GM12878 (cell line): ENCODE results near the gene BNIP2. TPM values are rescaled to one million over a fixed set of nuclear protein-coding genes. Genes with fewer than 3 reads are reported as not detected.

Experiments used
- ATAC-seq: fragments of 200-7000 bp; cut with Tn5 transposase; 3 replicates; pipeline ENCODE4 v1.9.1; 2020; ENCODE audit warnings: mild to moderate bottlenecking, moderate library complexity
- BruUV-seq: library from RNA; stranded (reverse); fragments of 400-500 nt; replicated peaks from 2 replicates; lab custom pipeline; 2021; lab: Mats Ljungman, UMichigan
- CTCF ChIA-PET: fragments of 300-600 bp; sonication (Branson Sonifier 250); formaldehyde crosslinking; extraction: SDS; loops from one replicate; lab custom pipeline; 2021; ENCODE audit warnings: inconsistent platforms; lab: Yijun Ruan, JAX
- POLR2A ChIA-PET: fragments of 350-600 bp; formaldehyde crosslinking; extraction: SDS; loops from one replicate; lab custom pipeline; 2021; ENCODE audit warnings: inconsistent platforms; lab: Charles Lee
- RAD21 ChIA-PET: fragments of 300-600 bp; sonication (Branson Sonifier 250); formaldehyde crosslinking; loops from one replicate; lab custom pipeline; 2023; ENCODE audit warnings: antibody characterized with exemption; ENCODE audit not compliant: unreplicated experiment; lab: Charles Lee
- SMC1A ChIA-PET: fragments of 300-600 bp; sonication (Branson Sonifier 250); formaldehyde crosslinking; loops from one replicate; lab custom pipeline; 2023; ENCODE audit not compliant: unreplicated experiment, uncharacterized antibody; lab: Charles Lee
- DNase-seq: peaks from one replicate; pipeline ENCODE4 v3.0.0-alpha.2; 2011; ENCODE audit warnings: low read depth, low spot score
- FAIRE-seq: peaks from 3 replicates; lab custom pipeline; 2011; peaks lifted over from hg19 to GRCh38; lab: Jason Lieb, UNC
- H2AFZ ChIP-seq: 2 replicates; pipeline ENCODE4 v1.6.0; 2011; ENCODE audit warnings: low read depth, low read length, control low read depth; ENCODE audit not compliant: control insufficient read depth
- H3K27ac ChIP-seq: 2 replicates; pipeline ENCODE4 v1.5.1; 2011; ENCODE audit warnings: control low read depth; ENCODE audit not compliant: control insufficient read depth, insufficient read depth
- H3K27me3 ChIP-seq, 2 experiments: replicated peaks in 1 of 2; 2 replicates each; pipeline versions ENCODE4 v1.6.0 to v1.6.1; 2011; ENCODE audit warnings: low read length in 1 of 2; ENCODE audit not compliant: control insufficient read depth in 2 of 2, insufficient read depth in 2 of 2
- H3K36me3 ChIP-seq, 2 experiments: 2 replicates each; pipeline ENCODE4 v1.5.1; 2011; ENCODE audit warnings: low read length in 1 of 2; ENCODE audit not compliant: control insufficient read depth in 2 of 2, insufficient read depth in 2 of 2
- H3K4me1 ChIP-seq: 2 replicates; pipeline ENCODE4 v1.6.1; 2011; ENCODE audit warnings: mild to moderate bottlenecking, low read length, moderate library complexity, mixed read lengths; ENCODE audit not compliant: control insufficient read depth, insufficient read depth
- H3K4me2 ChIP-seq: 2 replicates; pipeline ENCODE4 v1.6.0; 2011; ENCODE audit warnings: control low read depth; ENCODE audit not compliant: control insufficient read depth, insufficient read depth
- H3K4me3 ChIP-seq: fragments of 200-600 bp; sonication (generic); 2 replicates; pipeline ENCODE4 v1.5.1; 2016
- H3K79me2 ChIP-seq: 2 replicates; pipeline ENCODE4 v1.6.0; 2011; ENCODE audit warnings: low read length; ENCODE audit not compliant: control insufficient read depth, insufficient read depth
- H3K9ac ChIP-seq: 2 replicates; pipeline ENCODE4 v1.8.0; 2011; ENCODE audit warnings: low read length, control low read depth, mixed read lengths; ENCODE audit not compliant: control insufficient read depth, insufficient read depth
- H3K9me3 ChIP-seq: replicated peaks from 3 replicates; pipeline ENCODE4 v1.5.1; 2011; ENCODE audit warnings: mild to moderate bottlenecking, low read length; ENCODE audit not compliant: control insufficient read depth, insufficient read depth
- H4K20me1 ChIP-seq: 2 replicates; pipeline ENCODE4 v1.6.0; 2011; ENCODE audit not compliant: control insufficient read depth, insufficient read depth
- BCL11A ChIP-seq: IDR thresholded peaks from 2 replicates; pipeline ENCODE4 v1.6.1; 2011; ENCODE audit warnings: low read depth, low read length
- BMI1 ChIP-seq: fragments of 450-650 bp; IDR thresholded peaks from 2 replicates; pipeline ENCODE4 v1.6.1; 2016; ENCODE audit warnings: mild to moderate bottlenecking, moderate library complexity, borderline replicate concordance
- CBX5 ChIP-seq: sonication (generic); IDR thresholded peaks from 2 replicates; pipeline ENCODE4 v1.6.1; 2016; ENCODE audit warnings: low read depth, moderate library complexity, mild to moderate bottlenecking, inconsistent platforms
- HDAC6 ChIP-seq: fragments of 200-600 bp; sonication (generic); IDR thresholded peaks from one replicate; pipeline ENCODE4 v1.8.0; 2017; ENCODE audit warnings: antibody characterized with exemption; ENCODE audit not compliant: unreplicated experiment
- IKZF2 ChIP-seq, 2 experiments: fragments of 450-650 bp; IDR thresholded peaks; 2 replicates each; pipeline ENCODE4 v1.6.1; 2017; ENCODE audit warnings: mild to moderate bottlenecking in 2 of 2, moderate library complexity in 2 of 2
- JUND ChIP-seq: IDR thresholded peaks from 2 replicates; pipeline ENCODE4 v1.6.1; 2012; ENCODE audit warnings: low read depth, mild to moderate bottlenecking, low read length, improper control_type of control experiment, moderate library complexity
- KAT2A ChIP-seq: conservative IDR thresholded peaks from 2 replicates; pipeline ENCODE4 v1.6.1; 2011; ENCODE audit warnings: low read depth, low read length; ENCODE audit not compliant: control insufficient read depth
- KDM1A ChIP-seq: fragments of 200-600 bp; sonication (generic); IDR thresholded peaks from 2 replicates; pipeline ENCODE4 v1.6.1; 2016; ENCODE audit warnings: borderline replicate concordance
- MYC ChIP-seq: IDR thresholded peaks from 2 replicates; pipeline ENCODE4 v1.6.1; 2011; ENCODE audit warnings: mild to moderate bottlenecking, low read length, moderate library complexity, inconsistent platforms; ENCODE audit not compliant: insufficient read depth, insufficient replicate concordance, insufficient read length, severe bottlenecking
- SMAD1 ChIP-seq: fragments of 450-650 bp; IDR thresholded peaks from 2 replicates; pipeline ENCODE4 v1.6.1; 2018; ENCODE audit warnings: mild to moderate bottlenecking, low read depth; ENCODE audit not compliant: partially characterized antibody
- SREBF1 ChIP-seq: IDR thresholded peaks from 2 replicates; pipeline ENCODE4 v1.6.1; 2012; ENCODE audit warnings: mild to moderate bottlenecking, low read length
- ZNF384 ChIP-seq: IDR thresholded peaks from 2 replicates; pipeline ENCODE4 v1.6.1; 2012; ENCODE audit warnings: low read depth, mild to moderate bottlenecking, low read length, improper control_type of control experiment, borderline replicate concordance
- whole genome bisulfite sequencing: methylation state at CpG from one replicate; pipeline ENCODE4 v1.1.6; 2016; ENCODE audit warnings: low lambda C conversion rate; ENCODE audit not compliant: insufficient replicate concordance, insufficient coverage; ENCODE audit errors: missing lambda C conversion rate; 5-methylcytosine and 5-hydroxymethylcytosine counted together
- in situ Hi-C: fragments of 300-500 bp; cut with MboI; formaldehyde crosslinking; loops from 9 replicates; pipeline ENCODE4 v1.14.3; 2018; ENCODE audit warnings: mixed read lengths
- intact Hi-C: fragments of 100-400 bp; cut with micrococcal nuclease; formaldehyde crosslinking; loops from one replicate; pipeline ENCODE4 v1.14.2; 2022; ENCODE audit not compliant: unreplicated experiment
- polyA plus RNA-seq, 11 experiments: library from polyadenylated mRNA; depleted of rRNA in 4 of 11; unstranded in 6 of 11; stranded (reverse) in 5 of 11; fragments of >200 nt; fragmentation: Nextera tagmentation in 4 of 11; fragmentation: Illumina TruSeq in 1 of 11; extraction: Ambion mirVana in 4 of 11; extraction: Trizol in 1 of 11; gene quantifications; 1 replicate in 1 of 11; 2 replicates in 10 of 11; pipeline versions ENCODE4 v1.2.1 to v1.2.3, GENCODE V29; 2011 to 2016; ENCODE audit warnings: inconsistent platforms in 2 of 11, missing spikeins in 2 of 11, low read depth in 1 of 11
- total RNA-seq, 4 experiments: library from RNA; depleted of rRNA in 3 of 4; stranded (reverse); fragments of >200 nt in 3 of 4; fragmentation: Illumina TruSeq in 1 of 4; extraction: Trizol in 1 of 4; gene quantifications; 2 replicates each; pipeline versions ENCODE4 v1.2.1 to v1.2.3, GENCODE V29; 2013 to 2021
- TF ChIP-seq, protein P1 (sequence below): IDR thresholded peaks from 2 replicates; pipeline ENCODE4 v1.6.1; 2011; ENCODE audit warnings: borderline replicate concordance, low read depth, mild to moderate bottlenecking, moderate library complexity, low read length; ENCODE audit not compliant: insufficient read depth, poor library complexity, severe bottlenecking
- TF ChIP-seq, protein P2 (sequence below): IDR thresholded peaks from 2 replicates; pipeline ENCODE4 v1.6.1; 2011; ENCODE audit warnings: borderline replicate concordance, low read depth, mild to moderate bottlenecking, moderate library complexity, mixed read lengths, low read length; ENCODE audit not compliant: insufficient read depth; ENCODE audit errors: extremely low read length
- TF ChIP-seq, protein P3 (sequence below): fragments of 450-650 bp; IDR thresholded peaks from 2 replicates; pipeline ENCODE4 v1.6.1; 2016; ENCODE audit warnings: mild to moderate bottlenecking
- TF ChIP-seq, protein P4 (sequence below): fragments of 450-650 bp; IDR thresholded peaks from 2 replicates; pipeline ENCODE4 v1.6.1; 2017; ENCODE audit warnings: antibody characterized with exemption, mild to moderate bottlenecking, moderate library complexity

The BNIP2 gene
- total and polyA plus RNA-seq, 10 of the 15 experiments (the other 5 are each of a cell fraction or from before 2014, with no cell fraction given): 29.9 to 122 (median 67.7) TPM

DNA sequence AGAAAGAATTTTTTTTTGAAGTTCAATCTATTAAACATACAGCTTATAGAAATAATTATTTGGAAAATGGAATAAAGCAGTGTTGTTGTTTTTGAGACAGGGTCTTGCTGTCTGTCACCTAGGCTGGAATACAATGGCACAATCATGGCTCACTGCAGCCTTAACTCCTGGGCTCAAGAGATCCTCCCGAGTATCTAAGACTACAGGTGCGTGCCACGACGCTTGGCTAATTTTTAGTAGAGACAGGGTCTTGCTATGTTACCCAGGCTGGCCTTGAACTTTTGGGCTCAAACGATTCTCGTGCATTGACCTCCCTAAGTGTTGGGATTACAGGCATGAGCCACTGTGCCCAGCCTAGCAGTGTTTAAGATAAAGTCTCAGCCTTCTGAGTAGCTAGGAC lies 8.8 kb downstream of the BNIP2 start (continued):
- TF ChIP-seq, protein P1, sequence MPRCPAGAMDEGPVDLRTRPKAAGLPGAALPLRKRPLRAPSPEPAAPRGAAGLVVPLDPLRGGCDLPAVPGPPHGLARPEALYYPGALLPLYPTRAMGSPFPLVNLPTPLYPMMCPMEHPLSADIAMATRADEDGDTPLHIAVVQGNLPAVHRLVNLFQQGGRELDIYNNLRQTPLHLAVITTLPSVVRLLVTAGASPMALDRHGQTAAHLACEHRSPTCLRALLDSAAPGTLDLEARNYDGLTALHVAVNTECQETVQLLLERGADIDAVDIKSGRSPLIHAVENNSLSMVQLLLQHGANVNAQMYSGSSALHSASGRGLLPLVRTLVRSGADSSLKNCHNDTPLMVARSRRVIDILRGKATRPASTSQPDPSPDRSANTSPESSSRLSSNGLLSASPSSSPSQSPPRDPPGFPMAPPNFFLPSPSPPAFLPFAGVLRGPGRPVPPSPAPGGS: no peak
- TF ChIP-seq, protein P2, sequence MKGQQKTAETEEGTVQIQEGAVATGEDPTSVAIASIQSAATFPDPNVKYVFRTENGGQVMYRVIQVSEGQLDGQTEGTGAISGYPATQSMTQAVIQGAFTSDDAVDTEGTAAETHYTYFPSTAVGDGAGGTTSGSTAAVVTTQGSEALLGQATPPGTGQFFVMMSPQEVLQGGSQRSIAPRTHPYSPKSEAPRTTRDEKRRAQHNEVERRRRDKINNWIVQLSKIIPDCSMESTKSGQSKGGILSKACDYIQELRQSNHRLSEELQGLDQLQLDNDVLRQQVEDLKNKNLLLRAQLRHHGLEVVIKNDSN: no peak

DNA sequence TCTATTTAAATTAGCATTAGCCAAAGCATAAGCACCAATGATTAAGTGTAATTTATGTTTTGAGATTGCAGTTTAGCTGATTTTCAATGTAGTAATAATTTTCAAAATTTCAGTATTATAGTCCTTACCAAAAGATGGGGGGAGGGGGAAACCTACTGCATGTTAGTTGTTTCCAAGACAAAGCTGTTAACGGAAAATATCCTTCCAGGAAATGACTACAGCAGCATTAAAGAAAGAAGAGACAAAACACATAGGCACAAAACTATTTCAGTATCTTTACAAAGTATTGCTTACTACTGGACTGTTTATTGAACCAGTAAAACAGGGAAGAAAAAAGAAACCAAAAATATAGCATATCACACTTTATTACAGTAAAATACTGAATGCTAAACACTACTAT lies 10.5 kb downstream of the BNIP2 start:
- Histone ChIP-seq H3K4me2 (no peak overlapping the region), H3K27me3 (no peaks in the 10 kb centered on the region), H3K9me3 (no peaks in the 10 kb centered on the region), H3K4me3 (no peak overlapping the region), H3K79me2 (peaks cover 4% of the 10 kb centered on the region), H4K20me1 (no peaks in the 10 kb centered on the region), H3K36me3 (peaks cover 12 to 31% of the 10 kb centered on the region in 2 experiments; a peak in 3 of 4 replicates), H3K4me1 (no peaks in the 10 kb centered on the region), H3K9ac (no peak overlapping the region), H2AFZ (no peak overlapping the region), H3K27ac (no peak overlapping the region)
- BruUV-seq: no TSS peak
- 94% methylated on average over 1 of the region's 1 CpG for WGBS
- DNase-seq (no peak), FAIRE-seq (no peak), ATAC-seq (no peak)
- RAD21 ChIA-PET: no interaction called here
- intact Hi-C loops: no loop called here
- in situ Hi-C loops: no loop called here
- CTCF ChIA-PET: interaction anchor here (0.7 kb wide), 1 partner anchor 150 kb away, joined by 3 read pairs; no protein-coding TSS in a partner anchor
- SMC1A ChIA-PET: no interaction called here
- POLR2A ChIA-PET: no interaction called here
- no peak for TF ChIP-seq BCL11A
- no peak for TF ChIP-seq MYC
- no peak for TF ChIP-seq HDAC6
- TF ChIP-seq KAT2A: no peak
- TF ChIP-seq, protein P3, sequence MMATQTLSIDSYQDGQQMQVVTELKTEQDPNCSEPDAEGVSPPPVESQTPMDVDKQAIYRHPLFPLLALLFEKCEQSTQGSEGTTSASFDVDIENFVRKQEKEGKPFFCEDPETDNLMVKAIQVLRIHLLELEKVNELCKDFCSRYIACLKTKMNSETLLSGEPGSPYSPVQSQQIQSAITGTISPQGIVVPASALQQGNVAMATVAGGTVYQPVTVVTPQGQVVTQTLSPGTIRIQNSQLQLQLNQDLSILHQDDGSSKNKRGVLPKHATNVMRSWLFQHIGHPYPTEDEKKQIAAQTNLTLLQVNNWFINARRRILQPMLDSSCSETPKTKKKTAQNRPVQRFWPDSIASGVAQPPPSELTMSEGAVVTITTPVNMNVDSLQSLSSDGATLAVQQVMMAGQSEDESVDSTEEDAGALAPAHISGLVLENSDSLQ: no peak
- TF ChIP-seq KDM1A: no peak
- no peak for TF ChIP-seq ZNF384
- no peak for TF ChIP-seq JUND
- no peak for TF ChIP-seq IKZF2 (IDR thresholded peaks at IDR 0.05)
- TF ChIP-seq, protein P4, sequence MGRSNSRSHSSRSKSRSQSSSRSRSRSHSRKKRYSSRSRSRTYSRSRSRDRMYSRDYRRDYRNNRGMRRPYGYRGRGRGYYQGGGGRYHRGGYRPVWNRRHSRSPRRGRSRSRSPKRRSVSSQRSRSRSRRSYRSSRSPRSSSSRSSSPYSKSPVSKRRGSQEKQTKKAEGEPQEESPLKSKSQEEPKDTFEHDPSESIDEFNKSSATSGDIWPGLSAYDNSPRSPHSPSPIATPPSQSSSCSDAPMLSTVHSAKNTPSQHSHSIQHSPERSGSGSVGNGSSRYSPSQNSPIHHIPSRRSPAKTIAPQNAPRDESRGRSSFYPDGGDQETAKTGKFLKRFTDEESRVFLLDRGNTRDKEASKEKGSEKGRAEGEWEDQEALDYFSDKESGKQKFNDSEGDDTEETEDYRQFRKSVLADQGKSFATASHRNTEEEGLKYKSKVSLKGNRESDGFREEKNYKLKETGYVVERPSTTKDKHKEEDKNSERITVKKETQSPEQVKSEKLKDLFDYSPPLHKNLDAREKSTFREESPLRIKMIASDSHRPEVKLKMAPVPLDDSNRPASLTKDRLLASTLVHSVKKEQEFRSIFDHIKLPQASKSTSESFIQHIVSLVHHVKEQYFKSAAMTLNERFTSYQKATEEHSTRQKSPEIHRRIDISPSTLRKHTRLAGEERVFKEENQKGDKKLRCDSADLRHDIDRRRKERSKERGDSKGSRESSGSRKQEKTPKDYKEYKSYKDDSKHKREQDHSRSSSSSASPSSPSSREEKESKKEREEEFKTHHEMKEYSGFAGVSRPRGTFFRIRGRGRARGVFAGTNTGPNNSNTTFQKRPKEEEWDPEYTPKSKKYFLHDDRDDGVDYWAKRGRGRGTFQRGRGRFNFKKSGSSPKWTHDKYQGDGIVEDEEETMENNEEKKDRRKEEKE: no peak
- TF ChIP-seq BMI1: no peak
- no peak for TF ChIP-seq CBX5
- TF ChIP-seq SREBF1: no peak
- no peak for TF ChIP-seq SMAD1
